Subcutaneous abdominal adipose tissue (tissue), 5 donors: ENCODE measurements around the gene CDC25C.

Experiments used
- H3K27ac ChIP-seq: one replicate; pipeline ENCODE4 v1.7.0; 2013; ENCODE audit warnings: low read depth, mild to moderate bottlenecking, inconsistent platforms, low read length, moderate library complexity
- H3K27me3 ChIP-seq, 5 donors: one replicate each; pipeline ENCODE4 v1.7.0; 2013; ENCODE audit warnings: low read length in 5 of 5, inconsistent platforms in 1 of 5; ENCODE audit not compliant: control insufficient read depth in 5 of 5, insufficient read depth in 4 of 5
- H3K36me3 ChIP-seq, 5 donors: one replicate each; pipeline ENCODE4 v1.7.0; 2013; ENCODE audit warnings: low read length in 5 of 5; ENCODE audit not compliant: control insufficient read depth in 5 of 5, insufficient read depth in 5 of 5
- H3K4me1 ChIP-seq, 5 donors: one replicate each; pipeline ENCODE4 v1.7.0; 2013; ENCODE audit warnings: low read length in 5 of 5, mild to moderate bottlenecking in 3 of 5, moderate library complexity in 1 of 5; ENCODE audit not compliant: control insufficient read depth in 5 of 5, insufficient read depth in 5 of 5
- H3K4me3 ChIP-seq, 5 donors: one replicate each; pipeline ENCODE4 v1.7.0; 2013; ENCODE audit warnings: low read length in 5 of 5, low read depth in 1 of 5
- H3K9ac ChIP-seq, 5 donors: one replicate each; pipeline ENCODE4 v1.7.0; 2013; ENCODE audit warnings: low read length in 5 of 5, mild to moderate bottlenecking in 4 of 5, moderate library complexity in 3 of 5
- H3K9me3 ChIP-seq, 5 donors: one replicate each; pipeline ENCODE4 v1.7.0; 2013; ENCODE audit warnings: low read length in 5 of 5; ENCODE audit not compliant: control insufficient read depth in 5 of 5
- donor health status: healthy.
- donor health status: healthy.
- donor health status: healthy.
- donor health status: healthy.
- donor health status: healthy.

The CDC25C gene

GRCh38 chr5:138241688-138242571 is 89.7 kb downstream of the CDC25C start:
- Histone ChIP-seq H3K4me1 (peaks cover 0 to 33% (median 14%) of the 10 kb centered on the region in 5 donors), H3K36me3 (no peaks in the 10 kb centered on the region), H3K27me3 (peaks cover 0 to 8% (median 3%) of the 10 kb centered on the region in 5 donors), H3K27ac (peak overlapping the region; percentile 18), H3K9me3 (no peaks in the 10 kb centered on the region), H3K4me3 (peak overlapping the region; percentile 47 to 69 (median 62)), H3K9ac (peak overlapping the region; percentile 22 to 76 (median 61))

DNA sequence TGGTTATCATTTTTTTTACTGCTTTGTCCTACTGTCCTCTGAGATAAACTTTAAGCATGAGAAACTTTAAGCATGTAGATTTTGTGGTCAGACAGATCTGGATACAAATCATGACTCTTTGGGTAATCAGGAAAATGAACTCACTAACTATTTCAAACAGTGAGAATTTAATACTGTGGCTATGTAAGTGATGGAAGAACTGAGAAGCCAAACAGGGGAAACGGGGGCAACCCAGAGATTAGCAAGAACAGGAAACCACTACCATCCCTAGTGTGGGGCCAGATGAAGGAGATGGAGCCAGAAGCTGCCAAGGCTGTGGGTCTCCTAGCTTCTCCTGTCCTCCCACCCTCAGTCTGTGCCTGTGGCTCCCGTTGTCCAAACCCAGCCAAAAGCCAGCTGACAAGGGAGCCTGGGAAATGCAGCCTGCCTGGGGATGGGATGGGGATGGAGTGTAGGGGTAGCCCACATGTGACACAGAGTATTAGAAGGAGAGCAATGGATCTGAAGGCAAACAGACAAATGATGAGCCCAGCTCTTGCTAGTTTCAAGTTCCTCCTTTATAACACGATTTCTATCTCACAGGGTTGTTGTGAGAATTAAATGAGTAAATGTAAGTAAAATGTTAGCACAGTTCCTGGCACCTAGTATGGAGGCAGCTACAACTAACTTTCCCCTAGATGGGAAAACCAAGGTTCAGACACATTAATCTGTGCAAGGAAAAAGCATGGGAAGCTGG is 90.8 kb downstream of the CDC25C start:
- Histone ChIP-seq H3K27ac (no peak overlapping the region), H3K36me3 (no peaks in the 10 kb centered on the region), H3K9ac (no peak overlapping the region), H3K27me3 (peaks cover 0 to 8% (median 3%) of the 10 kb centered on the region in 5 donors), H3K4me1 (peaks cover 0 to 32% (median 14%) of the 10 kb centered on the region in 5 donors), H3K9me3 (no peaks in the 10 kb centered on the region), H3K4me3 (peak overlapping the region in 1 of 5 donors; percentile 69)

GRCh38 chr5:138238034-138238433 is 93.6 kb downstream of the CDC25C start:
- Histone ChIP-seq H3K27me3 (peaks cover 0 to 8% (median 3%) of the 10 kb centered on the region in 5 donors), H3K9me3 (no peaks in the 10 kb centered on the region), H3K27ac (no peak overlapping the region)

More at GRCh38 chr5:138238034-138238433, 93.6 kb downstream of the CDC25C start:
- H3K4me1 ChIP-seq: peaks cover 0 to 19% (median 14%) of the 10 kb centered on the region in 5 donors
- H3K36me3 ChIP-seq: no peaks in the 10 kb centered on the region
- H3K9ac ChIP-seq: no peak overlapping the region
- H3K4me3 ChIP-seq: no peak overlapping the region
